Tibial nerve (tissue), 4 donors: ENCODE data around the gene PTPRG. TPM values are rescaled to one million over a fixed set of nuclear protein-coding genes. Genes with fewer than 3 reads are reported as not detected.

Experiments
- DNase-seq, 2 donors: peaks; one replicate each; pipeline ENCODE4 v3.0.0-alpha.2; 2019; ENCODE audit warnings: low spot score in 2 of 2
- H3K27ac ChIP-seq, 4 donors: fragments of 200-600 bp; sonication (generic) in 3 of 4; one replicate each; pipeline ENCODE4 v1.5.1; 2017 to 2019; ENCODE audit warnings: mild to moderate bottlenecking in 1 of 4
- H3K27me3 ChIP-seq, 2 donors: fragments of 200-600 bp; sonication (generic) in 1 of 2; one replicate each; pipeline versions ENCODE4 v1.5.1 to v1.6.0; 2017 to 2019
- H3K36me3 ChIP-seq, 3 donors: fragments of 200-600 bp; sonication (generic); one replicate each; pipeline ENCODE4 v1.5.1; 2018 to 2019
- H3K4me1 ChIP-seq, 4 donors: fragments of 200-600 bp; sonication (generic) in 3 of 4; one replicate each; pipeline ENCODE4 v1.5.1; 2017 to 2019
- H3K4me3 ChIP-seq, 4 donors: fragments of 200-600 bp; sonication (generic) in 3 of 4; one replicate each; pipeline ENCODE4 v1.5.1; 2017 to 2019; ENCODE audit warnings: mild to moderate bottlenecking in 1 of 4, moderate library complexity in 1 of 4
- H3K9me3 ChIP-seq, 4 donors: fragments of 200-600 bp; sonication (generic) in 3 of 4; one replicate each; pipeline ENCODE4 v1.5.1; 2017 to 2019
- CTCF ChIP-seq, 5 experiments: fragments of 200-600 bp in 3 of 5; fragments of 450-650 bp in 2 of 5; sonication (generic) in 3 of 5; IDR thresholded peaks; one replicate each; pipeline ENCODE4 v1.5.1; 2016 to 2019; ENCODE audit warnings: antibody characterized with exemption in 5 of 5, mild to moderate bottlenecking in 3 of 5, moderate library complexity in 2 of 5
- EP300 ChIP-seq, 2 donors: sonication (generic); formaldehyde crosslinking; IDR thresholded peaks; one replicate each; pipeline ENCODE4 v1.6.1; 2017; ENCODE audit warnings: antibody characterized with exemption in 2 of 2, mild to moderate bottlenecking in 1 of 2
- POLR2A ChIP-seq, 2 donors: fragments of 450-650 bp; IDR thresholded peaks; one replicate each; pipeline ENCODE4 v1.6.1; 2017; ENCODE audit warnings: antibody characterized with exemption in 2 of 2, mild to moderate bottlenecking in 2 of 2, moderate library complexity in 2 of 2
- WGBS, 2 donors: methylation state at CpG; one replicate each; pipeline ENCODE4 v1.1.5; 2018; 5-methylcytosine and 5-hydroxymethylcytosine counted together
- total RNA-seq, 4 donors: library from RNA; depleted of rRNA; stranded (reverse); fragments of >200 nt; gene quantifications; one replicate each; pipeline ENCODE4 v1.1.0, GENCODE V29; 2016

Gene PTPRG
- total RNA-seq, 4 donors from 2014 or later, result 112 to 174 (median 121) TPM

- Histone ChIP-seq H3K4me3 (no peak overlapping the region), H3K27ac (no peak overlapping the region), H3K27me3 (no peaks in the 10 kb centered on the region), H3K4me1 (peaks cover 0 to 33% (median 1%) of the 10 kb centered on the region in 4 donors), H3K36me3 (no peaks in the 10 kb centered on the region), H3K9me3 (no peaks in the 10 kb centered on the region)
- WGBS, 2 donors, result 48 to 54% methylated on average over 4 of the region's 4 CpGs
- TF ChIP-seq EP300 (IDR thresholded peaks at IDR 0.05) (peak in 1 of 2 donors; percentile 61), POLR2A (IDR thresholded peaks at IDR 0.05) (no peak), CTCF (IDR thresholded peaks at IDR 0.05) (no peak)
- DNase-seq, result no peak
Measured at GRCh38 chr3:61924090-61924735, 362.8 kb downstream of the PTPRG start.

- H3K27ac ChIP-seq, result no peak overlapping the region
- no peaks in the 10 kb centered on the region for H3K27me3 ChIP-seq
- no peaks in the 10 kb centered on the region for H3K9me3 ChIP-seq
- no peaks in the 10 kb centered on the region for H3K36me3 ChIP-seq
- peaks cover 0 to 33% (median 1%) of the 10 kb centered on the region in 4 donors for H3K4me1 ChIP-seq
- DNase-seq, result no peak
- TF ChIP-seq CTCF (IDR thresholded peaks at IDR 0.05) (no peak), EP300 (IDR thresholded peaks at IDR 0.05) (no peak), POLR2A (IDR thresholded peaks at IDR 0.05) (no peak)
- no peak overlapping the region for H3K4me3 ChIP-seq
- WGBS, 2 donors, result 94 to 97% methylated on average over 2 of the region's 2 CpGs
Measured at GRCh38 chr3:61924991-61925390, 363.6 kb downstream of the PTPRG start.

GRCh38 chr3:61925721-61926120 is 364.4 kb downstream of the PTPRG start:
- DNase-seq, result no peak
- TF ChIP-seq CTCF (IDR thresholded peaks at IDR 0.05) (no peak), EP300 (IDR thresholded peaks at IDR 0.05) (no peak), POLR2A (IDR thresholded peaks at IDR 0.05) (no peak)
- no peaks in the 10 kb centered on the region for H3K9me3 ChIP-seq
- no peaks in the 10 kb centered on the region for H3K36me3 ChIP-seq
- no peak overlapping the region for H3K27ac ChIP-seq
- WGBS, 2 donors, result 77 to 81% methylated on average over 5 of the region's 5 CpGs
- peaks cover 0 to 33% (median 1%) of the 10 kb centered on the region in 4 donors for H3K4me1 ChIP-seq
- no peak overlapping the region for H3K4me3 ChIP-seq
- H3K27me3 ChIP-seq, result no peaks in the 10 kb centered on the region

GRCh38 chr3:61926923-61927322 is 365.6 kb downstream of the PTPRG start:
- peak overlapping the region in 2 of 4 donors; percentile 42 to 52 for H3K27ac ChIP-seq
- 40 to 47% methylated on average over 3 of the region's 3 CpGs for WGBS, 2 donors
- no peak for DNase-seq
- H3K27me3 ChIP-seq, result no peaks in the 10 kb centered on the region
- TF ChIP-seq CTCF (IDR thresholded peaks at IDR 0.05), result no peak
- no peak for TF ChIP-seq POLR2A (IDR thresholded peaks at IDR 0.05)
- TF ChIP-seq EP300 (IDR thresholded peaks at IDR 0.05), result peak; percentile 23 to 25
- H3K4me1 ChIP-seq, result peaks cover 0 to 33% (median 1%) of the 10 kb centered on the region in 4 donors
- no peaks in the 10 kb centered on the region for H3K36me3 ChIP-seq
- no peak overlapping the region for H3K4me3 ChIP-seq
- H3K9me3 ChIP-seq, result no peaks in the 10 kb centered on the region

- 31 to 40% methylated on average over 3 of the region's 3 CpGs for WGBS, 2 donors
- TF ChIP-seq EP300 (IDR thresholded peaks at IDR 0.05) (no peak), CTCF (IDR thresholded peaks at IDR 0.05) (no peak), POLR2A (IDR thresholded peaks at IDR 0.05) (no peak)
- H3K9me3 ChIP-seq, result no peaks in the 10 kb centered on the region
- no peaks in the 10 kb centered on the region for H3K36me3 ChIP-seq
- H3K27me3 ChIP-seq, result no peaks in the 10 kb centered on the region
- H3K4me3 ChIP-seq, result no peak overlapping the region
- DNase-seq, result peak in 1 of 2 donors; percentile 57
- peaks cover 0 to 33% (median 1%) of the 10 kb centered on the region in 4 donors for H3K4me1 ChIP-seq
- H3K27ac ChIP-seq, result peak overlapping the region in 2 of 4 donors; percentile 42 to 52
Measured at GRCh38 chr3:61927332-61927731, 366.0 kb downstream of the PTPRG start.
